ENCODE data around the gene MTMR10.

Gene MTMR10

GRCh38 chr15:30929064-30929669 is 62.3 kb downstream of the MTMR10 start:
- DNase-seq (ENCODE audit: low read depth, low spot score), result no peak
- H3K4me3 ChIP-seq (ENCODE audit: low read depth, low read length), result no peak overlapping the region
- in situ Hi-C loops (cut with HindIII; ENCODE audit: low sequenced_read_pairs), result no loop called here
- no peak for TF ChIP-seq CTCF (IDR thresholded peaks at IDR 0.05; ENCODE audit: low read depth, low read length)

- H3K4me3 ChIP-seq (ENCODE audit: low read depth, low read length), result no peak overlapping the region
- TF ChIP-seq CTCF (IDR thresholded peaks at IDR 0.05; ENCODE audit: low read depth, low read length), result no peak
- in situ Hi-C loops (cut with HindIII; ENCODE audit: low sequenced_read_pairs), result no loop called here
- DNase-seq (ENCODE audit: low read depth, low spot score), result no peak
Observed at GRCh38 chr15:30928076-30928475, 63.4 kb downstream of the MTMR10 start.

- in situ Hi-C loops (cut with HindIII; ENCODE audit: low sequenced_read_pairs), result no loop called here
- no peak overlapping the region for H3K4me3 ChIP-seq (ENCODE audit: low read depth, low read length)
- DNase-seq (ENCODE audit: low read depth, low spot score), result no peak
- no peak for TF ChIP-seq CTCF (IDR thresholded peaks at IDR 0.05; ENCODE audit: low read depth, low read length)
Observed at GRCh38 chr15:30927148-30927761, 64.2 kb downstream of the MTMR10 start.

GRCh38 chr15:30926161-30926560 is 65.3 kb downstream of the MTMR10 start:
- H3K4me3 ChIP-seq (ENCODE audit: low read depth, low read length), result no peak overlapping the region
- no peak for DNase-seq (ENCODE audit: low read depth, low spot score)
- in situ Hi-C loops (cut with HindIII; ENCODE audit: low sequenced_read_pairs), result no loop called here
- TF ChIP-seq CTCF (IDR thresholded peaks at IDR 0.05; ENCODE audit: low read depth, low read length), result no peak

- in situ Hi-C loops (cut with HindIII; ENCODE audit: low sequenced_read_pairs), result no loop called here
- DNase-seq (ENCODE audit: low read depth, low spot score), result no peak
- H3K4me3 ChIP-seq (ENCODE audit: low read depth, low read length), result no peak overlapping the region
- no peak for TF ChIP-seq CTCF (IDR thresholded peaks at IDR 0.05; ENCODE audit: low read depth, low read length)
Observed at GRCh38 chr15:30925686-30926085, 65.7 kb downstream of the MTMR10 start.

GRCh38 chr15:30924353-30924752 is 67.1 kb downstream of the MTMR10 start:
- in situ Hi-C loops (cut with HindIII; ENCODE audit: low sequenced_read_pairs), result no loop called here
- DNase-seq (ENCODE audit: low read depth, low spot score), result peak; percentile 73
- H3K4me3 ChIP-seq (ENCODE audit: low read depth, low read length), result no peak overlapping the region
- TF ChIP-seq CTCF (IDR thresholded peaks at IDR 0.05; ENCODE audit: low read depth, low read length), result no peak
